SKM-1 treated with dmso at 0.1 percent for 144 hours (cell line): ENCODE measurements around the gene OR5H2.

Experiments used
- DNase-seq: peaks from one replicate; lab custom pipeline; 2025; ENCODE audit not compliant: unreplicated experiment; lab: John Stamatoyannopoulos, UW

OR5H2 gene

GRCh38 chr3:98329392-98330124 is 47.3 kb downstream of the OR5H2 start:
- DNase-seq = peak; percentile 50

- DNase-seq = no peak
These were observed 49.0 kb downstream of the OR5H2 start for GRCh38 chr3:98331329-98331728.
